OCI-LY1 (cell line): Measurements from ENCODE around the gene UBASH3B.
"Not testable (repeated sequence)": the region's sequence is repeated elsewhere in the genome, so short reads cannot be mapped to it uniquely, and the experiment has no call there.

ENCODE experiments used
- H2AFZ ChIP-seq: fragments of 200-600 bp; sonication (generic), shearing (Covaris generic); 2 replicates; pipeline ENCODE4 v1.6.0; 2014; ENCODE audit warnings: antibody characterized with exemption, mild to moderate bottlenecking, low read length
- H3F3A ChIP-seq: fragments of 200-600 bp; sonication (generic), shearing (Covaris generic); 2 replicates; pipeline ENCODE4 v1.6.0; 2014; ENCODE audit warnings: mild to moderate bottlenecking, antibody characterized with exemption, low read length, moderate library complexity; ENCODE audit not compliant: insufficient read depth
- H3K27ac ChIP-seq: fragments of 200-600 bp; sonication (generic); 2 replicates; pipeline ENCODE4 v1.5.1; 2014; ENCODE audit warnings: low read length, mixed run types, mild to moderate bottlenecking, low read depth; ENCODE audit not compliant: poor library complexity, severe bottlenecking
- H3K27me3 ChIP-seq: fragments of 200-600 bp; sonication (generic); 2 replicates; pipeline ENCODE4 v1.6.0; 2014; ENCODE audit warnings: antibody characterized with exemption, mild to moderate bottlenecking, low read length, moderate library complexity; ENCODE audit not compliant: insufficient read depth
- H3K36me3 ChIP-seq: fragments of 200-600 bp; sonication (generic); 2 replicates; pipeline ENCODE4 v1.6.1; 2014; ENCODE audit warnings: mild to moderate bottlenecking, antibody characterized with exemption, low read length, moderate library complexity, mixed read lengths; ENCODE audit not compliant: insufficient read depth
- H3K4me1 ChIP-seq: fragments of 200-600 bp; sonication (generic); 2 replicates; pipeline ENCODE4 v1.5.1; 2014; ENCODE audit warnings: mild to moderate bottlenecking, low read length, moderate library complexity; ENCODE audit not compliant: insufficient read depth, severe bottlenecking
- H3K4me2 ChIP-seq: fragments of 200-600 bp; sonication (generic), shearing (Covaris generic); 2 replicates; pipeline ENCODE4 v1.6.1; 2014; ENCODE audit warnings: low read length
- H3K4me3 ChIP-seq: fragments of 200-600 bp; sonication (generic); 2 replicates; pipeline ENCODE4 v1.5.1; 2014; ENCODE audit warnings: low read length, low read depth, mild to moderate bottlenecking, mixed read lengths; ENCODE audit not compliant: poor library complexity, severe bottlenecking
- H3K79me2 ChIP-seq: fragments of 200-600 bp; shearing (Covaris generic); 2 replicates; pipeline ENCODE4 v1.6.1; 2016; ENCODE audit warnings: mixed run types, low read length, mixed read lengths; ENCODE audit not compliant: insufficient read depth
- H3K9ac ChIP-seq: fragments of 200-600 bp; sonication (generic), shearing (Covaris generic); 2 replicates; pipeline ENCODE4 v1.6.1; 2014; ENCODE audit warnings: mild to moderate bottlenecking, low read length, mixed read lengths
- H3K9me2 ChIP-seq: fragments of 200-600 bp; sonication (generic), shearing (Covaris generic); 2 replicates; pipeline ENCODE4 v1.6.1; 2014; ENCODE audit warnings: low read depth, mild to moderate bottlenecking, low read length, mixed read lengths
- H3K9me3 ChIP-seq: fragments of 200-600 bp; shearing (Covaris generic); 2 replicates; pipeline ENCODE4 v1.6.1; 2014; ENCODE audit warnings: low read length, mixed read lengths
- H4K20me1 ChIP-seq: fragments of 200-600 bp; sonication (generic), shearing (Covaris generic); 2 replicates; pipeline ENCODE4 v1.6.0; 2016; ENCODE audit warnings: mild to moderate bottlenecking, low read length; ENCODE audit not compliant: insufficient read depth
- CTCF ChIP-seq: fragments of 200-600 bp; sonication (generic), shearing (Covaris generic); IDR thresholded peaks from 2 replicates; pipeline ENCODE4 v1.5.1; 2017; ENCODE audit warnings: mild to moderate bottlenecking, antibody characterized with exemption, low read length, moderate library complexity, mixed read lengths
- EZH2 ChIP-seq: fragments of 200-600 bp; sonication (generic), shearing (Covaris generic); IDR thresholded peaks from 2 replicates; pipeline ENCODE4 v1.8.0; 2017; ENCODE audit warnings: borderline replicate concordance, mixed run types, mild to moderate bottlenecking, antibody characterized with exemption, low read length, moderate library complexity, mixed read lengths

Gene UBASH3B

GRCh38 chr11:122729139-122729538 lies 73.6 kb downstream of the UBASH3B start:
- no peaks in the 10 kb centered on the region for H3K9me3 ChIP-seq
- H3K4me1 ChIP-seq = peaks cover 16% of the 10 kb centered on the region
- H3K27ac ChIP-seq = no peak overlapping the region
- no peak for TF ChIP-seq CTCF
- no peak for TF ChIP-seq EZH2
- no peaks in the 10 kb centered on the region; the same call in 1 of the 2 replicates for H3K36me3 ChIP-seq
- H3K9ac ChIP-seq = no peak overlapping the region
- H3F3A ChIP-seq = no peaks in the 10 kb centered on the region
- H4K20me1 ChIP-seq = no peaks in the 10 kb centered on the region
- H2AFZ ChIP-seq = no peak overlapping the region
- no peak overlapping the region for H3K4me3 ChIP-seq
- H3K79me2 ChIP-seq = no peaks in the 10 kb centered on the region
- H3K4me2 ChIP-seq = no peak overlapping the region
- no peaks in the 10 kb centered on the region for H3K27me3 ChIP-seq
- H3K9me2 ChIP-seq = no peaks in the 10 kb centered on the region

GRCh38 chr11:122730694-122731093 lies 75.2 kb downstream of the UBASH3B start:
- H3K4me2 ChIP-seq, H3K27ac ChIP-seq, H3K36me3 ChIP-seq, H3K4me3 ChIP-seq, H3K9me2 ChIP-seq, H4K20me1 ChIP-seq, H3K9ac ChIP-seq, H3K9me3 ChIP-seq, H3F3A ChIP-seq, H3K79me2 ChIP-seq, H3K27me3 ChIP-seq, H2AFZ ChIP-seq: not testable (repeated sequence)
- peaks cover 16% of the 10 kb centered on the region for H3K4me1 ChIP-seq
- TF ChIP-seq CTCF = peak; percentile 30; the same call in 1 of the 2 replicates

- TF ChIP-seq EZH2 (no peak), CTCF (no peak)
- no peak overlapping the region for H2AFZ ChIP-seq
- no peaks in the 10 kb centered on the region for H3K9me3 ChIP-seq
- no peaks in the 10 kb centered on the region for H3K79me2 ChIP-seq
- H3K36me3 ChIP-seq = no peaks in the 10 kb centered on the region; the same call in 1 of the 2 replicates
- H3F3A ChIP-seq = no peaks in the 10 kb centered on the region
- no peaks in the 10 kb centered on the region for H3K9me2 ChIP-seq
- H3K27ac ChIP-seq = no peak overlapping the region
- no peak overlapping the region for H3K4me3 ChIP-seq
- H3K4me2 ChIP-seq = no peak overlapping the region
- peaks cover 16% of the 10 kb centered on the region for H3K4me1 ChIP-seq
- H3K9ac ChIP-seq = no peak overlapping the region
- H4K20me1 ChIP-seq = no peaks in the 10 kb centered on the region
- H3K27me3 ChIP-seq = no peaks in the 10 kb centered on the region
Measured at GRCh38 chr11:122731500-122731913, 76.0 kb downstream of the UBASH3B start.
